ES-I3 (cell line): ENCODE results near the gene PRR11.
"Not testable (repeated sequence)": the region's sequence is repeated elsewhere in the genome, so short reads cannot be mapped to it uniquely, and the experiment has no call there.

ENCODE experiments used
- H3K36me3 ChIP-seq: 2 replicates; pipeline ENCODE4 v1.6.1; 2013; ENCODE audit warnings: mild to moderate bottlenecking, low read length, control low read depth, moderate library complexity; ENCODE audit not compliant: insufficient read depth
- H3K4me1 ChIP-seq: 2 replicates; pipeline ENCODE4 v1.6.1; 2013; ENCODE audit warnings: mild to moderate bottlenecking, control low read depth, low read length; ENCODE audit not compliant: insufficient read depth
- H3K9ac ChIP-seq: 2 replicates; pipeline ENCODE4 v1.6.1; 2013; ENCODE audit warnings: low read depth, mild to moderate bottlenecking, low read length, moderate library complexity
- H3K9me3 ChIP-seq: 2 replicates; pipeline ENCODE4 v1.6.1; 2013; ENCODE audit warnings: mild to moderate bottlenecking, low read length, moderate library complexity; ENCODE audit not compliant: control insufficient read depth, insufficient read depth

PRR11 gene

GRCh38 chr17:59167571-59168001, 12.0 kb downstream of the PRR11 start:
- H3K36me3 ChIP-seq, result peaks cover 10% of the 10 kb centered on the region
- peaks cover 4% of the 10 kb centered on the region; the same call in 1 of the 2 replicates for H3K4me1 ChIP-seq
- no peak overlapping the region for H3K9ac ChIP-seq
- no peaks in the 10 kb centered on the region for H3K9me3 ChIP-seq

GRCh38 chr17:59172436-59173004, 17.0 kb downstream of the PRR11 start:
- Histone ChIP-seq H3K4me1 (no peaks in the 10 kb centered on the region), H3K36me3 (peaks cover 23% of the 10 kb centered on the region), H3K9me3 (no peaks in the 10 kb centered on the region), H3K9ac (no peak overlapping the region)

- Histone ChIP-seq H3K4me1 (no peaks in the 10 kb centered on the region), H3K9ac (no peak overlapping the region), H3K36me3 (peaks cover 19% of the 10 kb centered on the region), H3K9me3 (no peaks in the 10 kb centered on the region)
Observed at GRCh38 chr17:59174671-59175070, 19.1 kb downstream of the PRR11 start.

GRCh38 chr17:59175076-59175475, 19.5 kb downstream of the PRR11 start:
- no peaks in the 10 kb centered on the region for H3K4me1 ChIP-seq
- no peaks in the 10 kb centered on the region for H3K9me3 ChIP-seq
- peaks cover 18% of the 10 kb centered on the region; the same call in 1 of the 2 replicates for H3K36me3 ChIP-seq
- H3K9ac ChIP-seq, result no peak overlapping the region

GRCh38 chr17:59178266-59178985, 22.9 kb downstream of the PRR11 start:
- H3K9ac ChIP-seq, result no peak overlapping the region
- H3K36me3 ChIP-seq, result peaks cover 18% of the 10 kb centered on the region

GRCh38 chr17:59179601-59180000, 24.1 kb downstream of the PRR11 start:
- H3K9me3 ChIP-seq, result not testable (repeated sequence)

More at GRCh38 chr17:59178266-59178985, 22.9 kb downstream of the PRR11 start:
- Histone ChIP-seq H3K9me3 (no peaks in the 10 kb centered on the region), H3K4me1 (no peaks in the 10 kb centered on the region)

GRCh38 chr17:59180626-59181025, 25.1 kb downstream of the PRR11 start:
- no peaks in the 10 kb centered on the region for H3K9me3 ChIP-seq
- no peak overlapping the region for H3K9ac ChIP-seq
- no peaks in the 10 kb centered on the region for H3K4me1 ChIP-seq
- peaks cover 14% of the 10 kb centered on the region for H3K36me3 ChIP-seq

More at GRCh38 chr17:59179601-59180000, 24.1 kb downstream of the PRR11 start:
- not testable (repeated sequence) for H3K9ac ChIP-seq, H3K4me1 ChIP-seq, H3K36me3 ChIP-seq

- no peaks in the 10 kb centered on the region for H3K9me3 ChIP-seq
- H3K36me3 ChIP-seq, result peaks cover 22% of the 10 kb centered on the region
- no peaks in the 10 kb centered on the region for H3K4me1 ChIP-seq
- no peak overlapping the region for H3K9ac ChIP-seq
Observed at GRCh38 chr17:59181481-59181880, 25.9 kb downstream of the PRR11 start.

- H3K36me3 ChIP-seq, result peaks cover 27% of the 10 kb centered on the region
- H3K9me3 ChIP-seq, result no peaks in the 10 kb centered on the region
- H3K4me1 ChIP-seq, result no peaks in the 10 kb centered on the region
- H3K9ac ChIP-seq, result no peak overlapping the region
Observed at GRCh38 chr17:59185997-59186396, 30.5 kb downstream of the PRR11 start.

GRCh38 chr17:59186850-59187249, 31.3 kb downstream of the PRR11 start:
- no peaks in the 10 kb centered on the region for H3K4me1 ChIP-seq
- H3K9ac ChIP-seq, result no peak overlapping the region
- no peaks in the 10 kb centered on the region for H3K9me3 ChIP-seq
- H3K36me3 ChIP-seq, result peaks cover 28% of the 10 kb centered on the region

GRCh38 chr17:59190806-59191205, 35.3 kb downstream of the PRR11 start:
- H3K9ac ChIP-seq, result no peak overlapping the region
- peaks cover 46% of the 10 kb centered on the region for H3K36me3 ChIP-seq
- no peaks in the 10 kb centered on the region for H3K4me1 ChIP-seq
- no peaks in the 10 kb centered on the region for H3K9me3 ChIP-seq

GRCh38 chr17:59193336-59193862, 37.9 kb downstream of the PRR11 start:
- H3K36me3 ChIP-seq, result peaks cover 46% of the 10 kb centered on the region
- no peaks in the 10 kb centered on the region for H3K9me3 ChIP-seq

GRCh38 chr17:59199398-59199797, 43.9 kb downstream of the PRR11 start:
- Histone ChIP-seq H3K36me3 (peaks cover 47% of the 10 kb centered on the region), H3K4me1 (no peaks in the 10 kb centered on the region), H3K9ac (no peak overlapping the region), H3K9me3 (no peaks in the 10 kb centered on the region)

More at GRCh38 chr17:59193336-59193862, 37.9 kb downstream of the PRR11 start:
- H3K4me1 ChIP-seq, result no peaks in the 10 kb centered on the region
- H3K9ac ChIP-seq, result no peak overlapping the region

- Histone ChIP-seq H3K9ac (no peak overlapping the region), H3K36me3 (peaks cover 33% of the 10 kb centered on the region), H3K4me1 (no peaks in the 10 kb centered on the region), H3K9me3 (no peaks in the 10 kb centered on the region)
Observed at GRCh38 chr17:59202320-59202719, 46.8 kb downstream of the PRR11 start.

- Histone ChIP-seq H3K9me3 (no peaks in the 10 kb centered on the region), H3K9ac (no peak overlapping the region), H3K4me1 (no peaks in the 10 kb centered on the region), H3K36me3 (no peaks in the 10 kb centered on the region)
Observed at GRCh38 chr17:59219370-59219769, 63.8 kb downstream of the PRR11 start.
